Measurements from ENCODE around the gene AKR7A2.
"Not testable (repeated sequence)": the region's sequence is repeated elsewhere in the genome, so short reads cannot be mapped to it uniquely, and the experiment has no call there.

The AKR7A2 gene

GRCh38 chr1:19294638-19295037 is 17.3 kb downstream of the AKR7A2 start:
- no peak for DNase-seq

GRCh38 chr1:19289244-19289643 is 22.7 kb downstream of the AKR7A2 start:
- no peak for DNase-seq

- not testable (repeated sequence) for DNase-seq
Observed at GRCh38 chr1:19288324-19289241, 23.4 kb downstream of the AKR7A2 start, which contains the start of gene AKR7A3. TSS of gene AKR7A3 (minus strand) at chr1:19288770. CDS start at chr1:19288709, 61 bp downstream.

GRCh38 chr1:19287436-19288185 is 24.3 kb downstream of the AKR7A2 start:
- no peak for DNase-seq

GRCh38 chr1:19285807-19286206 is 26.1 kb downstream of the AKR7A2 start:
- DNase-seq: not testable (repeated sequence)

- DNase-seq: not testable (repeated sequence)
Observed at GRCh38 chr1:19285366-19285765, 26.6 kb downstream of the AKR7A2 start.

- DNase-seq: no peak
Observed at GRCh38 chr1:19284881-19285280, 27.1 kb downstream of the AKR7A2 start.

GRCh38 chr1:19283891-19284290 is 28.1 kb downstream of the AKR7A2 start:
- DNase-seq: no peak

GRCh38 chr1:19274636-19275035 is 37.3 kb downstream of the AKR7A2 start:
- DNase-seq: no peak

- not testable (repeated sequence) for DNase-seq
Observed at GRCh38 chr1:19273844-19274531, 38.0 kb downstream of the AKR7A2 start.

GRCh38 chr1:19273106-19273843 is 38.7 kb downstream of the AKR7A2 start:
- no peak for DNase-seq

- no peak for DNase-seq
Observed at GRCh38 chr1:19272064-19272463, 39.9 kb downstream of the AKR7A2 start.

GRCh38 chr1:19270343-19270730 is 41.6 kb downstream of the AKR7A2 start:
- not testable (repeated sequence) for DNase-seq

GRCh38 chr1:19269427-19270342 is 42.3 kb downstream of the AKR7A2 start:
- DNase-seq: not testable (repeated sequence)

- no peak for DNase-seq
Observed at GRCh38 chr1:19268445-19268844, 43.5 kb downstream of the AKR7A2 start.

GRCh38 chr1:19262744-19263143 is 49.2 kb downstream of the AKR7A2 start:
- no peak for DNase-seq

GRCh38 chr1:19262047-19262446 is 49.9 kb downstream of the AKR7A2 start:
- no peak for DNase-seq

- peak; percentile 46 to 82 for DNase-seq
Observed at GRCh38 chr1:19260211-19261138, 51.5 kb downstream of the AKR7A2 start.

GRCh38 chr1:19258353-19258752 is 53.6 kb downstream of the AKR7A2 start:
- no peak for DNase-seq
